WTC11 (cell line): Measurements from ENCODE around the gene B9D2. TPM values are rescaled to one million over a fixed set of nuclear protein-coding genes. Genes with fewer than 3 reads are reported as not detected.

Experiments used
- ATAC-seq: fragments of 200-7000 bp; cut with Tn5 transposase; 2 replicates; pipeline ENCODE4 v1.10.0; 2021; ENCODE audit warnings: mild to moderate bottlenecking, moderate library complexity
- CTCF ChIA-PET: fragments of 300-600 bp; sonication (Branson Sonifier 250); formaldehyde crosslinking; loops from one replicate; lab custom pipeline; 2021; ENCODE audit warnings: antibody characterized with exemption; lab: Charles Lee
- POLR2A ChIA-PET: fragments of 350-600 bp; sonication (Branson Sonifier 250); formaldehyde crosslinking; loops from one replicate; lab custom pipeline; 2021; ENCODE audit warnings: antibody characterized with exemption; lab: Charles Lee
- DNase-seq: peaks from one replicate; pipeline ENCODE4 v3.0.0; 2021; ENCODE audit warnings: low spot score
- H3K27ac Mint-ChIP-seq: 2 replicates; pipeline ENCODE4 v1.8.0; 2021; ENCODE audit warnings: mixed read lengths
- H3K27me3 Mint-ChIP-seq: 2 replicates; pipeline ENCODE4 v1.8.0; 2021; ENCODE audit warnings: low read depth, mild to moderate bottlenecking, moderate library complexity, mixed read lengths
- H3K36me3 Mint-ChIP-seq: 2 replicates; pipeline ENCODE4 v1.8.0; 2021; ENCODE audit warnings: mixed read lengths
- H3K4me1 Mint-ChIP-seq: 2 replicates; pipeline ENCODE4 v1.8.0; 2022; ENCODE audit warnings: mixed read lengths
- H3K4me3 Mint-ChIP-seq: 2 replicates; pipeline ENCODE4 v1.8.0; 2021; ENCODE audit warnings: mild to moderate bottlenecking, moderate library complexity, mixed read lengths
- H3K9me3 Mint-ChIP-seq: 2 replicates; pipeline ENCODE4 v1.8.0; 2021; ENCODE audit warnings: mixed read lengths
- CDX4 ChIP-seq: fragments of 250-450 bp; sonication (Bioruptor Pico); IDR thresholded peaks from 2 replicates; pipeline ENCODE4 v1.9.0; 2021; ENCODE audit warnings: moderate library complexity, mild to moderate bottlenecking, inconsistent platforms, borderline replicate concordance
- ERG ChIP-seq: fragments of 250-450 bp; sonication (Bioruptor Pico); IDR thresholded peaks from 2 replicates; pipeline ENCODE4 v1.8.0; 2021; ENCODE audit warnings: mild to moderate bottlenecking
- ESRRA ChIP-seq: sonication (generic); formaldehyde crosslinking; IDR thresholded peaks from 2 replicates; pipeline ENCODE4 v1.8.1; 2022; ENCODE audit warnings: mild to moderate bottlenecking, missing genetic modification reagents, borderline replicate concordance
- FOXK1 ChIP-seq: sonication (generic); formaldehyde crosslinking; IDR thresholded peaks from 2 replicates; pipeline ENCODE4 v1.8.0; 2022; ENCODE audit warnings: mild to moderate bottlenecking, moderate library complexity, missing genetic modification reagents
- GABPB1 ChIP-seq: sonication (generic); formaldehyde crosslinking; IDR thresholded peaks from 2 replicates; pipeline ENCODE4 v1.8.1; 2023; ENCODE audit warnings: mild to moderate bottlenecking, missing genetic modification reagents
- JAZF1 ChIP-seq: fragments of 250-450 bp; sonication (Bioruptor Pico); IDR thresholded peaks from 2 replicates; pipeline ENCODE4 v1.9.0; 2021; ENCODE audit warnings: moderate library complexity, mild to moderate bottlenecking, inconsistent platforms
- KAT7 ChIP-seq: sonication (generic); formaldehyde crosslinking; IDR thresholded peaks from 2 replicates; pipeline ENCODE4 v1.8.1; 2023; ENCODE audit warnings: missing genetic modification reagents, mild to moderate bottlenecking, borderline replicate concordance
- MYBL2 ChIP-seq: sonication (generic); formaldehyde crosslinking; IDR thresholded peaks from 2 replicates; pipeline ENCODE4 v1.8.1; 2023; ENCODE audit warnings: mild to moderate bottlenecking, moderate library complexity, missing genetic modification reagents
- OVOL2 ChIP-seq: fragments of 250-450 bp; sonication (Bioruptor Pico); IDR thresholded peaks from 2 replicates; pipeline ENCODE4 v1.9.0; 2021; ENCODE audit warnings: mild to moderate bottlenecking, borderline replicate concordance
- SMAD4 ChIP-seq: sonication (generic); formaldehyde crosslinking; IDR thresholded peaks from 2 replicates; pipeline ENCODE4 v1.8.0; 2022; ENCODE audit warnings: mild to moderate bottlenecking, missing genetic modification reagents
- SP1 ChIP-seq: sonication (generic); formaldehyde crosslinking; conservative IDR thresholded peaks from 2 replicates; pipeline ENCODE4 v1.8.1; 2022; ENCODE audit warnings: missing genetic modification reagents
- TP53 ChIP-seq: sonication (generic); formaldehyde crosslinking; IDR thresholded peaks from 2 replicates; pipeline ENCODE4 v1.8.1; 2023; ENCODE audit warnings: mild to moderate bottlenecking, missing genetic modification reagents
- ZNF121 ChIP-seq: sonication (generic); formaldehyde crosslinking; IDR thresholded peaks from 2 replicates; pipeline ENCODE4 v1.8.0; 2023; ENCODE audit warnings: missing genetic modification reagents
- ZNF138 ChIP-seq: sonication (generic); formaldehyde crosslinking; conservative IDR thresholded peaks from 2 replicates; pipeline ENCODE4 v1.8.1; 2022; ENCODE audit warnings: mild to moderate bottlenecking, moderate library complexity, missing genetic modification reagents
- ZNF317 ChIP-seq: sonication (generic); formaldehyde crosslinking; IDR thresholded peaks from 2 replicates; pipeline ENCODE4 v1.8.1; 2023; ENCODE audit warnings: low read depth, mild to moderate bottlenecking, moderate library complexity, missing genetic modification reagents, borderline replicate concordance
- total RNA-seq: library from RNA; stranded (reverse); gene quantifications from 3 replicates; pipeline ENCODE4 v1.2.3, GENCODE V29; 2021
- TF ChIP-seq, protein P1 (sequence below): fragments of 250-450 bp; sonication (Bioruptor Pico); IDR thresholded peaks from 2 replicates; pipeline ENCODE4 v1.9.0; 2021; ENCODE audit warnings: mild to moderate bottlenecking
- TF ChIP-seq, protein P2 (sequence below): fragments of 200-600 bp; IDR thresholded peaks from 2 replicates; pipeline ENCODE4 v1.8.0; 2022; ENCODE audit warnings: antibody characterized with exemption
- TF ChIP-seq, protein P3 (sequence below): fragments of 250-450 bp; sonication (Bioruptor Pico); IDR thresholded peaks from 2 replicates; pipeline ENCODE4 v1.9.0; 2021; ENCODE audit warnings: mild to moderate bottlenecking, borderline replicate concordance
- TF ChIP-seq, protein P4 (sequence below): sonication (generic); formaldehyde crosslinking; IDR thresholded peaks from 2 replicates; pipeline ENCODE4 v1.8.1; 2023; ENCODE audit warnings: mild to moderate bottlenecking, missing genetic modification reagents

The B9D2 gene
- total RNA-seq, 1 experiment from 2014 or later, result 4.7 TPM

- DNase-seq, result no peak
- CTCF ChIA-PET, result interaction anchor here (1.0 to 4.4 kb wide), 13 partner anchors 10 to 207 kb away, joined by 3 to 103 read pairs (median 9); partner anchors contain the start of genes B3GNT8, TGFB1 and TMEM91
- no peak for TF ChIP-seq ZNF138 (CRISPR knock-in tag)
- TF ChIP-seq, protein P1, sequence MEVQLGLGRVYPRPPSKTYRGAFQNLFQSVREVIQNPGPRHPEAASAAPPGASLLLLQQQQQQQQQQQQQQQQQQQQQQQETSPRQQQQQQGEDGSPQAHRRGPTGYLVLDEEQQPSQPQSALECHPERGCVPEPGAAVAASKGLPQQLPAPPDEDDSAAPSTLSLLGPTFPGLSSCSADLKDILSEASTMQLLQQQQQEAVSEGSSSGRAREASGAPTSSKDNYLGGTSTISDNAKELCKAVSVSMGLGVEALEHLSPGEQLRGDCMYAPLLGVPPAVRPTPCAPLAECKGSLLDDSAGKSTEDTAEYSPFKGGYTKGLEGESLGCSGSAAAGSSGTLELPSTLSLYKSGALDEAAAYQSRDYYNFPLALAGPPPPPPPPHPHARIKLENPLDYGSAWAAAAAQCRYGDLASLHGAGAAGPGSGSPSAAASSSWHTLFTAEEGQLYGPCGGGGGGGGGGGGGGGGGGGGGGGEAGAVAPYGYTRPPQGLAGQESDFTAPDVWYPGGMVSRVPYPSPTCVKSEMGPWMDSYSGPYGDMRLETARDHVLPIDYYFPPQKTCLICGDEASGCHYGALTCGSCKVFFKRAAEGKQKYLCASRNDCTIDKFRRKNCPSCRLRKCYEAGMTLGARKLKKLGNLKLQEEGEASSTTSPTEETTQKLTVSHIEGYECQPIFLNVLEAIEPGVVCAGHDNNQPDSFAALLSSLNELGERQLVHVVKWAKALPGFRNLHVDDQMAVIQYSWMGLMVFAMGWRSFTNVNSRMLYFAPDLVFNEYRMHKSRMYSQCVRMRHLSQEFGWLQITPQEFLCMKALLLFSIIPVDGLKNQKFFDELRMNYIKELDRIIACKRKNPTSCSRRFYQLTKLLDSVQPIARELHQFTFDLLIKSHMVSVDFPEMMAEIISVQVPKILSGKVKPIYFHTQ (CRISPR knock-in tag), result no peak
- TF ChIP-seq TP53, result no peak
- no peak for TF ChIP-seq SP1 (CRISPR knock-in tag)
- TF ChIP-seq ZNF317 (CRISPR knock-in tag), result no peak
- TF ChIP-seq, protein P2, sequence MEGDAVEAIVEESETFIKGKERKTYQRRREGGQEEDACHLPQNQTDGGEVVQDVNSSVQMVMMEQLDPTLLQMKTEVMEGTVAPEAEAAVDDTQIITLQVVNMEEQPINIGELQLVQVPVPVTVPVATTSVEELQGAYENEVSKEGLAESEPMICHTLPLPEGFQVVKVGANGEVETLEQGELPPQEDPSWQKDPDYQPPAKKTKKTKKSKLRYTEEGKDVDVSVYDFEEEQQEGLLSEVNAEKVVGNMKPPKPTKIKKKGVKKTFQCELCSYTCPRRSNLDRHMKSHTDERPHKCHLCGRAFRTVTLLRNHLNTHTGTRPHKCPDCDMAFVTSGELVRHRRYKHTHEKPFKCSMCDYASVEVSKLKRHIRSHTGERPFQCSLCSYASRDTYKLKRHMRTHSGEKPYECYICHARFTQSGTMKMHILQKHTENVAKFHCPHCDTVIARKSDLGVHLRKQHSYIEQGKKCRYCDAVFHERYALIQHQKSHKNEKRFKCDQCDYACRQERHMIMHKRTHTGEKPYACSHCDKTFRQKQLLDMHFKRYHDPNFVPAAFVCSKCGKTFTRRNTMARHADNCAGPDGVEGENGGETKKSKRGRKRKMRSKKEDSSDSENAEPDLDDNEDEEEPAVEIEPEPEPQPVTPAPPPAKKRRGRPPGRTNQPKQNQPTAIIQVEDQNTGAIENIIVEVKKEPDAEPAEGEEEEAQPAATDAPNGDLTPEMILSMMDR, result no peak
- no peak for TF ChIP-seq FOXK1 (CRISPR knock-in tag)
- no peak for TF ChIP-seq MYBL2 (CRISPR knock-in tag)
- no peak for TF ChIP-seq KAT7 (CRISPR knock-in tag)
- no peak for TF ChIP-seq ERG (CRISPR knock-in tag)
- TF ChIP-seq ZNF121, result no peak
- TF ChIP-seq OVOL2 (CRISPR knock-in tag), result no peak
- TF ChIP-seq, protein P3, sequence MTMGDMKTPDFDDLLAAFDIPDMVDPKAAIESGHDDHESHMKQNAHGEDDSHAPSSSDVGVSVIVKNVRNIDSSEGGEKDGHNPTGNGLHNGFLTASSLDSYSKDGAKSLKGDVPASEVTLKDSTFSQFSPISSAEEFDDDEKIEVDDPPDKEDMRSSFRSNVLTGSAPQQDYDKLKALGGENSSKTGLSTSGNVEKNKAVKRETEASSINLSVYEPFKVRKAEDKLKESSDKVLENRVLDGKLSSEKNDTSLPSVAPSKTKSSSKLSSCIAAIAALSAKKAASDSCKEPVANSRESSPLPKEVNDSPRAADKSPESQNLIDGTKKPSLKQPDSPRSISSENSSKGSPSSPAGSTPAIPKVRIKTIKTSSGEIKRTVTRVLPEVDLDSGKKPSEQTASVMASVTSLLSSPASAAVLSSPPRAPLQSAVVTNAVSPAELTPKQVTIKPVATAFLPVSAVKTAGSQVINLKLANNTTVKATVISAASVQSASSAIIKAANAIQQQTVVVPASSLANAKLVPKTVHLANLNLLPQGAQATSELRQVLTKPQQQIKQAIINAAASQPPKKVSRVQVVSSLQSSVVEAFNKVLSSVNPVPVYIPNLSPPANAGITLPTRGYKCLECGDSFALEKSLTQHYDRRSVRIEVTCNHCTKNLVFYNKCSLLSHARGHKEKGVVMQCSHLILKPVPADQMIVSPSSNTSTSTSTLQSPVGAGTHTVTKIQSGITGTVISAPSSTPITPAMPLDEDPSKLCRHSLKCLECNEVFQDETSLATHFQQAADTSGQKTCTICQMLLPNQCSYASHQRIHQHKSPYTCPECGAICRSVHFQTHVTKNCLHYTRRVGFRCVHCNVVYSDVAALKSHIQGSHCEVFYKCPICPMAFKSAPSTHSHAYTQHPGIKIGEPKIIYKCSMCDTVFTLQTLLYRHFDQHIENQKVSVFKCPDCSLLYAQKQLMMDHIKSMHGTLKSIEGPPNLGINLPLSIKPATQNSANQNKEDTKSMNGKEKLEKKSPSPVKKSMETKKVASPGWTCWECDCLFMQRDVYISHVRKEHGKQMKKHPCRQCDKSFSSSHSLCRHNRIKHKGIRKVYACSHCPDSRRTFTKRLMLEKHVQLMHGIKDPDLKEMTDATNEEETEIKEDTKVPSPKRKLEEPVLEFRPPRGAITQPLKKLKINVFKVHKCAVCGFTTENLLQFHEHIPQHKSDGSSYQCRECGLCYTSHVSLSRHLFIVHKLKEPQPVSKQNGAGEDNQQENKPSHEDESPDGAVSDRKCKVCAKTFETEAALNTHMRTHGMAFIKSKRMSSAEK, result no peak
- TF ChIP-seq, protein P4, sequence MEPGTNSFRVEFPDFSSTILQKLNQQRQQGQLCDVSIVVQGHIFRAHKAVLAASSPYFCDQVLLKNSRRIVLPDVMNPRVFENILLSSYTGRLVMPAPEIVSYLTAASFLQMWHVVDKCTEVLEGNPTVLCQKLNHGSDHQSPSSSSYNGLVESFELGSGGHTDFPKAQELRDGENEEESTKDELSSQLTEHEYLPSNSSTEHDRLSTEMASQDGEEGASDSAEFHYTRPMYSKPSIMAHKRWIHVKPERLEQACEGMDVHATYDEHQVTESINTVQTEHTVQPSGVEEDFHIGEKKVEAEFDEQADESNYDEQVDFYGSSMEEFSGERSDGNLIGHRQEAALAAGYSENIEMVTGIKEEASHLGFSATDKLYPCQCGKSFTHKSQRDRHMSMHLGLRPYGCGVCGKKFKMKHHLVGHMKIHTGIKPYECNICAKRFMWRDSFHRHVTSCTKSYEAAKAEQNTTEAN (CRISPR knock-in tag), result no peak
- no peak for TF ChIP-seq CDX4 (CRISPR knock-in tag)
- TF ChIP-seq GABPB1 (CRISPR knock-in tag), result no peak
- TF ChIP-seq ESRRA (CRISPR knock-in tag), result no peak
- no peak for TF ChIP-seq JAZF1 (CRISPR knock-in tag)
- no peak for TF ChIP-seq SMAD4 (CRISPR knock-in tag)
- Mint-ChIP-seq H3K27ac (no peak overlapping the region), H3K4me3 (peak overlapping the region; percentile 90), H3K4me1 (peaks cover 6% of the 10 kb centered on the region; the same call in 1 of the 2 replicates), H3K9me3 (no peaks in the 10 kb centered on the region), H3K36me3 (no peaks in the 10 kb centered on the region), H3K27me3 (no peaks in the 10 kb centered on the region)
- POLR2A ChIA-PET, result interaction anchor here (0.7 to 1.7 kb wide), 7 partner anchors 9 to 586 kb away, joined by 3 to 9 read pairs (median 4); partner anchors contain the start of genes CCDC97, DMAC2, HNRNPUL1 and RAB4B
- ATAC-seq, result no peak
Measured at GRCh38 chr19:41363371-41363752, 587 bp downstream of the B9D2 start.
